Upper lobe of right lung (tissue), 1 donor: ENCODE results near the gene IFT25. TPM values are rescaled to one million over a fixed set of nuclear protein-coding genes. Genes with fewer than 3 reads are reported as not detected.

Experiments used
- ATAC-seq: fragments of 200-7000 bp; cut with Tn5 transposase; one replicate; pipeline ENCODE4 v1.9.1; 2020; ENCODE audit warnings: mild to moderate bottlenecking, moderate library complexity
- DNase-seq: peaks from one replicate; pipeline ENCODE4 v3.0.0-alpha.2; 2020
- H3K27ac ChIP-seq: fragments of 200-600 bp; one replicate; pipeline ENCODE4 v1.8.0; 2022
- H3K27me3 ChIP-seq: fragments of 200-600 bp; one replicate; pipeline ENCODE4 v1.8.0; 2022; ENCODE audit warnings: mild to moderate bottlenecking
- H3K36me3 ChIP-seq: fragments of 200-600 bp; one replicate; pipeline ENCODE4 v1.8.0; 2022
- H3K4me1 ChIP-seq: fragments of 200-600 bp; one replicate; pipeline ENCODE4 v1.8.0; 2022
- H3K4me3 ChIP-seq: fragments of 200-600 bp; one replicate; pipeline ENCODE4 v1.8.0; 2022; ENCODE audit warnings: mild to moderate bottlenecking
- H3K9me3 ChIP-seq: fragments of 200-600 bp; one replicate; pipeline ENCODE4 v1.8.0; 2022
- CTCF ChIP-seq: fragments of 200-600 bp; IDR thresholded peaks from one replicate; pipeline ENCODE4 v1.8.0; 2022; ENCODE audit warnings: antibody characterized with exemption
- intact Hi-C: fragments of 100-400 bp; cut with DNase I; formaldehyde crosslinking; loops from one replicate; pipeline ENCODE4 v1.11.0; 2022
- total RNA-seq: library from RNA; stranded (reverse); fragmentation: NEBNext Ultra II Directional; extraction: Animal tissue kit (Norgen Biotek cat#: 25700); gene quantifications from one replicate; pipeline ENCODE4 v1.2.1, GENCODE V29; 2021
- donor health status: DM: no; HTN: yes; CAD: no; lungs with severe emphysema.

Gene IFT25
- total RNA-seq, 1 donor from 2014 or later, result 16.8 TPM

DNA sequence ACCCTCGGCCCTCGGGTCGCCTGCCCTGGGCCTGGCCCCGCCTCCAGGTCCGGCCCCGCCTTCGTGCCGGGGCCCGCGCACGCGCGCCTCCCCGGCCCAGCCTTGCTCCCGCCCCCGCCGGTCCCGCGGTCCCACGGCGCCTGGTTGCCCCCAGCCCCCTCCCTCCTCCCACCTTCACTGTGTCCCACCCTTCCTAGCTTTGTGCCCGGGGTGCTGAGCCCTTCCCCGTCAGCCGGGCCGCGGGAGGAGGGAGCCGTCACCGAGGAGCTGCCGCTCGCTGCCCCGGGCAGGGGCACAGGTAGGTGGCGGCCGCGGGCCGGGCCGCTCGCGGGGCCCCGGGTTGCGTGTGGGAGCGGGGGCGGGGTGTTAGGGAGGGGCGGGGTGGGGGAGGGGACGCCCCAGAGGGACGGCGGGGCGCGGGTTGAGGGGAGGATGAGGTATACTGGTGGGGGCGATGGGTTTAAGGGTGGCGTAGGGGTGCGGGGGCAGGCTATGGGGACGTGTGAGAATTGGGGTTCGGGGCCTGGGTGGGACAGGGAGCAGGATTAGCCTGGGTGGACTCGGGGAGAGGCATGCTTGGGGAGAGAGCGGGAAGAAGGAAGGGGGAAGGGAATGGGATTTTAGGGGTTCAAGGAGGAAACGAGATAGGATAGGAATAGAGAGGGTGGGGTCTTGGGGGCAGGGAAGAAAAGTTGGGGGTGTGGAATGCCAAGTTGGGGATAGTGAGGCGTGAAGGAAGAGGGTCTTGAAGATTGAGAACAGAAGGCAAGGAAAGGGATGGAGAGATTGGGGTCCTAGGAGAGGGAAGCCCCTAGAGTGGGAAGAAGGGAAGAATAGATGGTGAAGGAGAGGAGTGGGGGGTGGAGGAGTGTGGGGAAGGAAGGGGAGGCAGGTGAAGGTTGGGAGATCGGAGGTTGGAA is 1.0 kb upstream of the IFT25 start, which contains the start of gene LRRC42:
LRRC42 (plus strand) TSS at position 99 of the 920 bp plus-strand sequence. CDS start 5,650 bp downstream, outside the sequence.
- intact Hi-C loops, result no loop called here

DNA sequence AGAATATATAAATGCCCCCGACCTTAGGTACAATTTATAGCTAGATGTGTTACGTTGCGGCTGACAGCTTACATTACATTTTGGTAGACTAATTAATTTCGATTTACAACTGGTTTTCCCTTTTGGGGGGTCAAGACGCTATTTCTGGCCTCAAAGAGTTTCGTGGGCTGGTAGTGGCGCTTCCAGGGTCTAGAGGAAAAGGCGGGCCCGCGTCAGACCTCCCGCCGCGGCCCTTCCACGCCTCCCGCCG is 391 bp downstream of the IFT25 start:
- H3K27ac ChIP-seq, result peak overlapping the region; percentile 75
- H3K4me1 ChIP-seq, result peaks cover 25% of the 10 kb centered on the region
- no peaks in the 10 kb centered on the region for H3K27me3 ChIP-seq
- intact Hi-C loops, result no loop called here
- no peak for DNase-seq
- TF ChIP-seq CTCF, result no peak
- H3K36me3 ChIP-seq, result no peaks in the 10 kb centered on the region
- peak overlapping the region; percentile 87 for H3K4me3 ChIP-seq
- ATAC-seq, result no peak
- no peaks in the 10 kb centered on the region for H3K9me3 ChIP-seq

More for the DNA sequence above, 1.0 kb upstream of the IFT25 start, which contains the start of gene LRRC42:
- no peaks in the 10 kb centered on the region for H3K27me3 ChIP-seq
- peak within 1 kb of the TSS; percentile 82 for H3K27ac ChIP-seq
- peak; percentile 12 for TF ChIP-seq CTCF
- ATAC-seq, result peak; percentile 87
- H3K9me3 ChIP-seq, result no peaks in the 10 kb centered on the region
- peak within 1 kb of the TSS; percentile 87 for H3K4me3 ChIP-seq
- no peak for DNase-seq
- peaks cover 25% of the 10 kb centered on the region for H3K4me1 ChIP-seq
- H3K36me3 ChIP-seq, result peaks cover under 1% of the 10 kb centered on the region

DNA sequence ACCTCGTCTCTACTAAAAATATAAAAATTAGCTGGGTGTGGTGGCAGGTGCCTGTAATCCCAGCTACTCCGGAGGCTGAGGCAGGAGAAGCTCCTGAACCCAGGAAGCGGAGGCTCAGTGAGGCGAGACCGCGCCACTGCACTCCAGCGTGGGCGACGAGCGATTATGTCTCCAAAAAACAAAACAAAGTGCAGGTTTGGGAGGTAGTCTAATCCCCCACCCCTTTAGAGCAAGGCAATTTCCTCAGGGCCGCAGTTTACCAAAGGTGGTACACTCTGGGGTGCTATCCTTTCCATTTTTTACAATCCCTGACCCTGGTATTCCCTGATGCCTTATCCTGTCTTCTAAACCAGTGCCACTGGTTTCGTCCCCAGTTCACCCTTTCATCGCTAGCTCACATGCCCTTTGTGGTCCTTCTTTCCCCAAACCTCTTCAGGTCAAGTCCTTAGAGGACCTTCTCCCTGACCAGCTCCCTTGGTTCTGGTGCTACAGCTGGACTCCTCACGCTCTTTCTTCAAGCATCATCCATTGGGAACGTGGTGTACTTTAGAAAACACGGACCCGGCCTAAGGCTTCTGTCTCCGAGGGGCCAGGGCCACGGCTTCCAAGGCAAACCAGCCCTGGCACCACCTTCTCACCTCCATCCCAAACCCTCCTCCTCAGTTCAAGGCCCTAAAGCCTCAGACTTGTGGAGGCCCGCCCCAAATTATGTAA is 873 bp downstream of the IFT25 start:
- no peaks in the 10 kb centered on the region for H3K9me3 ChIP-seq
- DNase-seq (no peak), ATAC-seq (no peak)
- peak overlapping the region; percentile 75 for H3K27ac ChIP-seq
- intact Hi-C loops, result no loop called here
- H3K4me1 ChIP-seq, result peaks cover 25% of the 10 kb centered on the region
- no peaks in the 10 kb centered on the region for H3K27me3 ChIP-seq
- H3K36me3 ChIP-seq, result no peaks in the 10 kb centered on the region
- peak overlapping the region; percentile 87 for H3K4me3 ChIP-seq
- no peak for TF ChIP-seq CTCF

DNA sequence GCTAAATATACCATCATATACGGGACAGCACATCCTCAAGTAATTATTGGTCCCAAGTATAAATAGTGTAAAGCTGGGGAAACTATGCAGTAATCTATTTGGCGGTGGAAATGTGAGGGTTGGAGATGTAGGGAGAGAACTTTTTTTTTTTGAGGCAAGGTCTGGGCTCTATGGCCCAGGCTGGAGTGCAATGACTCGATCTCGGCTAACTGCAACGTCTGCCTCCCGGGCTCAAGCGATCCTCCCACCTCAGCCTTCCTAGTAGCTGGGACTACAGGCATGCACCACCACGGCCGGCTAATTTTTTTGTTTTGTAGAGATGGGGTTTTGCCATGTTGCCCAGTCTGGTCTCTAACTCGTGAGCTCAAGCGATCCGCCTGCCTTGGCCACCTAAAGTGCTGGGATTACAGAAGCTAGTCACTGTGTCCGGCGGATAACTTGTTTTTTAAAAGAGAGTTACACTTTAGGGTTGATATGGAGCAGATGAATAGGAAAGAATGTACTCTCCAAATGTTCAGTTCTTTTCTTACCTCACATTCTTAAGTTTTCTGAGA is 1.9 kb downstream of the IFT25 start:
- H3K4me1 ChIP-seq, result peaks cover 25% of the 10 kb centered on the region

GRCh38 chr1:53943090-53943489 is 2.4 kb downstream of the IFT25 start:
- H3K27me3 ChIP-seq, result no peaks in the 10 kb centered on the region
- no peaks in the 10 kb centered on the region for H3K9me3 ChIP-seq
- peaks cover 25% of the 10 kb centered on the region for H3K4me1 ChIP-seq
- no peak overlapping the region for H3K4me3 ChIP-seq
- ATAC-seq, result no peak
- TF ChIP-seq CTCF, result no peak
- intact Hi-C loops, result no loop called here
- H3K36me3 ChIP-seq, result no peaks in the 10 kb centered on the region
- no peak for DNase-seq
- H3K27ac ChIP-seq, result no peak overlapping the region

More for the DNA sequence above, 1.9 kb downstream of the IFT25 start:
- no peaks in the 10 kb centered on the region for H3K27me3 ChIP-seq
- H3K4me3 ChIP-seq, result no peak overlapping the region
- H3K9me3 ChIP-seq, result no peaks in the 10 kb centered on the region
- ATAC-seq, result no peak
- DNase-seq, result no peak
- intact Hi-C loops, result no loop called here
- no peaks in the 10 kb centered on the region for H3K36me3 ChIP-seq
- no peak overlapping the region for H3K27ac ChIP-seq
- TF ChIP-seq CTCF, result no peak
